HEK293 (cell line): ENCODE measurements around the gene ERCC2.

Source experiments
- CTCF ChIA-PET: fragments of 350-600 bp; formaldehyde crosslinking; extraction: SDS; loops from one replicate; lab custom pipeline; 2021; ENCODE audit warnings: antibody characterized with exemption; lab: Yijun Ruan, JAX
- POLR2A ChIA-PET: fragments of 300-600 bp; formaldehyde crosslinking; extraction: SDS; loops from one replicate; lab custom pipeline; 2020; ENCODE audit warnings: antibody characterized with exemption, inconsistent platforms; lab: Yijun Ruan, JAX
- H3K27ac ChIP-seq: fragments of 200-500 bp; sonication (Bioruptor generic); 2 replicates; pipeline ENCODE4 v1.5.1; 2014; ENCODE audit warnings: low read depth, low read length, control low read depth, inconsistent platforms; ENCODE audit errors: extremely low read depth
- H3K36me3 ChIP-seq, 2 experiments: fragments of 200-500 bp in 1 of 2; sonication (Bioruptor generic) in 1 of 2; 1 replicate in 1 of 2; 2 replicates in 1 of 2; pipeline ENCODE4 v1.5.1; 2014 to 2017; ENCODE audit warnings: inconsistent platforms in 2 of 2, low read length in 2 of 2; ENCODE audit not compliant: control insufficient read depth in 2 of 2, insufficient read depth in 1 of 2
- H3K4me1 ChIP-seq: fragments of 200-500 bp; sonication (Bioruptor generic); 2 replicates; pipeline ENCODE4 v1.5.1; 2014; ENCODE audit warnings: mild to moderate bottlenecking, low read length, inconsistent platforms; ENCODE audit not compliant: control insufficient read depth, insufficient read depth
- H3K4me3 ChIP-seq: 2 replicates; pipeline ENCODE4 v1.5.1; 2011; ENCODE audit warnings: low read depth, mild to moderate bottlenecking, control low read depth, low read length, moderate library complexity
- H3K9me3 ChIP-seq: fragments of 200-500 bp; sonication (Bioruptor generic); 2 replicates; pipeline ENCODE4 v1.5.1; 2014; ENCODE audit warnings: low read depth, low read length, inconsistent platforms; ENCODE audit not compliant: control insufficient read depth, insufficient read depth
- HOXA7 ChIP-seq: sonication (generic); formaldehyde crosslinking; IDR thresholded peaks from 2 replicates; pipeline ENCODE4 v1.8.1; 2022; ENCODE audit warnings: missing genetic modification reagents, borderline replicate concordance
- KLF7 ChIP-seq: fragments of 450-650 bp; formaldehyde crosslinking; IDR thresholded peaks from 2 replicates; pipeline ENCODE4 v1.5.1; 2016; ENCODE audit warnings: missing biosample characterization, missing genetic modification characterization, borderline replicate concordance
- MEIS1 ChIP-seq: sonication (generic); formaldehyde crosslinking; IDR thresholded peaks from 2 replicates; pipeline ENCODE4 v1.8.1; 2022; ENCODE audit warnings: missing genetic modification reagents, mild to moderate bottlenecking, borderline replicate concordance
- PBX3 ChIP-seq: sonication (generic); formaldehyde crosslinking; IDR thresholded peaks from 2 replicates; pipeline ENCODE4 v1.8.1; 2022; ENCODE audit warnings: mild to moderate bottlenecking, moderate library complexity, missing genetic modification reagents
- PRDM6 ChIP-seq: fragments of 450-650 bp; formaldehyde crosslinking; IDR thresholded peaks from 2 replicates; pipeline ENCODE4 v1.5.1; 2017; ENCODE audit warnings: missing biosample characterization, missing genetic modification characterization
- ZBTB17 ChIP-seq: fragments of 450-650 bp; formaldehyde crosslinking; IDR thresholded peaks from 2 replicates; pipeline ENCODE4 v1.5.1; 2016; ENCODE audit warnings: missing biosample characterization, missing genetic modification characterization
- ZNF169 ChIP-seq: fragments of 450-650 bp; formaldehyde crosslinking; IDR thresholded peaks from 2 replicates; pipeline ENCODE4 v1.5.1; 2016; ENCODE audit warnings: missing biosample characterization, missing genetic modification characterization
- ZNF18 ChIP-seq: fragments of 450-650 bp; formaldehyde crosslinking; IDR thresholded peaks from 2 replicates; pipeline ENCODE4 v1.5.1; 2016; ENCODE audit warnings: missing biosample characterization, missing genetic modification characterization
- ZNF19 ChIP-seq: fragments of 450-650 bp; formaldehyde crosslinking; IDR thresholded peaks from 2 replicates; pipeline ENCODE4; 2016; ENCODE audit warnings: missing biosample characterization, missing genetic modification characterization, low read depth
- ZNF211 ChIP-seq: fragments of 450-650 bp; formaldehyde crosslinking; IDR thresholded peaks from 2 replicates; pipeline ENCODE4 v1.5.1; 2016; ENCODE audit warnings: low read depth, missing biosample characterization, missing genetic modification characterization
- ZNF24 ChIP-seq: fragments of 450-650 bp; formaldehyde crosslinking; IDR thresholded peaks from 2 replicates; pipeline ENCODE4 v1.5.1; 2016; ENCODE audit warnings: missing biosample characterization, missing genetic modification characterization
- ZNF280D ChIP-seq: fragments of 450-650 bp; formaldehyde crosslinking; IDR thresholded peaks from 2 replicates; pipeline ENCODE4 v1.5.1; 2016; ENCODE audit warnings: missing biosample characterization, missing genetic modification characterization
- ZNF37A ChIP-seq: fragments of 450-650 bp; IDR thresholded peaks from 2 replicates; pipeline ENCODE4 v1.5.1; 2018; ENCODE audit warnings: missing biosample characterization, missing genetic modification characterization
- ZNF426 ChIP-seq: fragments of 450-650 bp; formaldehyde crosslinking; IDR thresholded peaks from 2 replicates; pipeline ENCODE4 v1.5.1; 2017; ENCODE audit warnings: missing biosample characterization, missing genetic modification characterization, mild to moderate bottlenecking, inconsistent platforms, moderate library complexity
- ZNF561 ChIP-seq: fragments of 450-650 bp; IDR thresholded peaks from 2 replicates; pipeline ENCODE4 v1.5.1; 2018; ENCODE audit warnings: missing biosample characterization, missing genetic modification characterization, borderline replicate concordance
- ZNF571 ChIP-seq: fragments of 450-650 bp; formaldehyde crosslinking; IDR thresholded peaks from 2 replicates; pipeline ENCODE4 v1.5.0; 2017; ENCODE audit warnings: missing biosample characterization, missing genetic modification characterization
- ZNF677 ChIP-seq: fragments of 450-650 bp; IDR thresholded peaks from 2 replicates; pipeline ENCODE4 v1.5.0; 2018; ENCODE audit warnings: missing biosample characterization, mild to moderate bottlenecking, missing genetic modification characterization, moderate library complexity
- ZNF768 ChIP-seq: fragments of 450-650 bp; formaldehyde crosslinking; IDR thresholded peaks from 2 replicates; pipeline ENCODE4 v1.5.1; 2018; ENCODE audit warnings: missing biosample characterization, mild to moderate bottlenecking, missing genetic modification characterization
- ZNF785 ChIP-seq: fragments of 450-650 bp; formaldehyde crosslinking; IDR thresholded peaks from 2 replicates; pipeline ENCODE4 v1.5.1; 2016; ENCODE audit warnings: missing biosample characterization, missing genetic modification characterization
- TF ChIP-seq, protein P1 (sequence below): fragments of 450-650 bp; formaldehyde crosslinking; IDR thresholded peaks from 2 replicates; pipeline ENCODE4 v1.5.1; 2017; ENCODE audit warnings: missing biosample characterization, missing genetic modification characterization
- TF ChIP-seq, protein P2 (sequence below): fragments of 450-650 bp; formaldehyde crosslinking; IDR thresholded peaks from 2 replicates; pipeline ENCODE4 v1.5.1; 2016; ENCODE audit warnings: missing biosample characterization, missing genetic modification characterization

Gene ERCC2

DNA sequence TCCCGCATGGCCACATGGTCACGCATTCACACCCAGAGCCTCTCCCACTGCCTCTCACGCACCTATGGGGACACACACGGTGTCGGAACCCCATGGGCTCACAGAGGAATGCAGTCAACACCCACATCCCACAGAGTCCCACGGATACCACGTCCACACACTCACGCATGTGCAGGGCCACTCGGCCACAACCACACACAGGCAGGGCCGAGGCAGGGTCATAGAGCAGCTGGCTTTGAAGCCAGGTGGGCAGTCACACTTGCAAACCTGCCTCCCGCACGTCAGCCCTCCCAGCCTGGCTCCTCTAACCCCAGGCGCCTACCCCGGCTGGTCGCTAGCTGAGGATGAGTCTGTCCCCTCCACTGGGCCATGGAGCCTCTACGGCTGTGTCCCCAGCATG, 8.1 kb downstream of the ERCC2 start:
- CTCF ChIA-PET = interaction anchor here (0.6 kb wide), 1 partner anchor 52 kb away, joined by 4 read pairs; no protein-coding TSS in a partner anchor
- Histone ChIP-seq H3K36me3 (peaks cover 52 to 65% of the 10 kb centered on the region in 2 experiments; a peak in 2 of 3 replicates), H3K4me1 (no peaks in the 10 kb centered on the region), H3K9me3 (no peaks in the 10 kb centered on the region), H3K4me3 (no peak overlapping the region), H3K27ac (0 out of 2 replicates have a peak overlapping the region, but pooled peaks have one; percentile 9)
- POLR2A ChIA-PET = no interaction called here
- TF ChIP-seq MEIS1 (CRISPR knock-in tag) = no peak
- TF ChIP-seq, protein P1, sequence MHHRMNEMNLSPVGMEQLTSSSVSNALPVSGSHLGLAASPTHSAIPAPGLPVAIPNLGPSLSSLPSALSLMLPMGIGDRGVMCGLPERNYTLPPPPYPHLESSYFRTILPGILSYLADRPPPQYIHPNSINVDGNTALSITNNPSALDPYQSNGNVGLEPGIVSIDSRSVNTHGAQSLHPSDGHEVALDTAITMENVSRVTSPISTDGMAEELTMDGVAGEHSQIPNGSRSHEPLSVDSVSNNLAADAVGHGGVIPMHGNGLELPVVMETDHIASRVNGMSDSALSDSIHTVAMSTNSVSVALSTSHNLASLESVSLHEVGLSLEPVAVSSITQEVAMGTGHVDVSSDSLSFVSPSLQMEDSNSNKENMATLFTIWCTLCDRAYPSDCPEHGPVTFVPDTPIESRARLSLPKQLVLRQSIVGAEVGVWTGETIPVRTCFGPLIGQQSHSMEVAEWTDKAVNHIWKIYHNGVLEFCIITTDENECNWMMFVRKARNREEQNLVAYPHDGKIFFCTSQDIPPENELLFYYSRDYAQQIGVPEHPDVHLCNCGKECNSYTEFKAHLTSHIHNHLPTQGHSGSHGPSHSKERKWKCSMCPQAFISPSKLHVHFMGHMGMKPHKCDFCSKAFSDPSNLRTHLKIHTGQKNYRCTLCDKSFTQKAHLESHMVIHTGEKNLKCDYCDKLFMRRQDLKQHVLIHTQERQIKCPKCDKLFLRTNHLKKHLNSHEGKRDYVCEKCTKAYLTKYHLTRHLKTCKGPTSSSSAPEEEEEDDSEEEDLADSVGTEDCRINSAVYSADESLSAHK (tag by site-specific recombination) = no peak
- TF ChIP-seq ZNF571 = no peak
- no peak for TF ChIP-seq ZBTB17 (tag by site-specific recombination)
- TF ChIP-seq ZNF785 (tag by site-specific recombination) = no peak
- no peak for TF ChIP-seq PBX3 (CRISPR knock-in tag)
- no peak for TF ChIP-seq ZNF211 (tag by site-specific recombination)
- no peak for TF ChIP-seq ZNF24 (tag by site-specific recombination)
- no peak for TF ChIP-seq ZNF677 (tag by site-specific recombination)
- no peak for TF ChIP-seq ZNF561 (tag by site-specific recombination)
- no peak for TF ChIP-seq ZNF169 (tag by site-specific recombination)
- TF ChIP-seq, protein P2, sequence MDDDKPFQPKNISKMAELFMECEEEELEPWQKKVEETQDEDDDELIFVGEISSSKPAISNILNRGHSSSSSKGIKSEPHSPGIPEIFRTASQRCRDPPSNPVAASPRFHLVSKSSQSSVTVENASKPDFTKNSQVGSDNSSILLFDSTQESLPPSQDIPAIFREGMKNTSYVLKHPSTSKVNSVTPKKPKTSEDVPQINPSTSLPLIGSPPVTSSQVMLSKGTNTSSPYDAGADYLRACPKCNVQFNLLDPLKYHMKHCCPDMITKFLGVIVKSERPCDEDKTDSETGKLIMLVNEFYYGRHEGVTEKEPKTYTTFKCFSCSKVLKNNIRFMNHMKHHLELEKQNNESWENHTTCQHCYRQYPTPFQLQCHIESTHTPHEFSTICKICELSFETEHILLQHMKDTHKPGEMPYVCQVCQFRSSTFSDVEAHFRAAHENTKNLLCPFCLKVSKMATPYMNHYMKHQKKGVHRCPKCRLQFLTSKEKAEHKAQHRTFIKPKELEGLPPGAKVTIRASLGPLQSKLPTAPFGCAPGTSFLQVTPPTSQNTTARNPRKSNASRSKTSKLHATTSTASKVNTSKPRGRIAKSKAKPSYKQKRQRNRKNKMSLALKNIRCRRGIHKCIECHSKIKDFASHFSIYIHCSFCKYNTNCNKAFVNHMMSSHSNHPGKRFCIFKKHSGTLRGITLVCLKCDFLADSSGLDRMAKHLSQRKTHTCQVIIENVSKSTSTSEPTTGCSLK (tag by site-specific recombination) = no peak
- no peak for TF ChIP-seq PRDM6 (tag by site-specific recombination)

DNA sequence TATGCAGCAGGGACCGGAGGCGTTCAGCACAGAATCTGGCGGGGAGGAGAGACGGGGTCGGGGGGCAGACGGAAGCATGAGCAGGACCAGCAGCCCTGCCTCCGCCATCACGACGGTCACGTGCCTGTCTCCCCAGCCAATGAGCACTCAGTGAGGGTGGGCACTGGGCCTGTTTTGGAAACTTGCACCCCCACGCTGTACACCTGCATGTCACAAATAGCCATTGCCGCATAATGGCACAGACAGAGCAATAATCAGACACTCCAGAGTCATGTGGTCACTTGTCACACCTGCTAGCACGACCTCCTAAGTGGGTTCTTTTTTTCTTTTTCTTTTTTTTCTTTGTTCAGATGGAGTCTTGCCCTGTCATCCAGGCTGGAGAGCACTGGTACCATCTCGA, 8.8 kb downstream of the ERCC2 start:
- Histone ChIP-seq H3K36me3 (peaks cover 49 to 71% of the 10 kb centered on the region in 2 experiments; a peak in 2 of 3 replicates), H3K9me3 (no peaks in the 10 kb centered on the region), H3K4me1 (no peaks in the 10 kb centered on the region), H3K27ac (no peak overlapping the region), H3K4me3 (no peak overlapping the region)
- POLR2A ChIA-PET = interaction anchor here (0.7 kb wide), 1 partner anchor 9 kb away, joined by 3 read pairs; no protein-coding TSS in a partner anchor
- CTCF ChIA-PET = no interaction called here
- no peak for TF ChIP-seq ZNF18 (tag by site-specific recombination)
- TF ChIP-seq ZNF280D = no peak
- no peak for TF ChIP-seq KLF7 (tag by site-specific recombination)
- TF ChIP-seq ZNF768 (tag by site-specific recombination) = no peak
- TF ChIP-seq ZNF37A = no peak
- no peak for TF ChIP-seq ZNF426 (tag by site-specific recombination)
- no peak for TF ChIP-seq HOXA7 (CRISPR knock-in tag)
- no peak for TF ChIP-seq ZNF19 (tag by site-specific recombination)
- no peak for TF ChIP-seq PRDM6 (tag by site-specific recombination)
